K562 (cell line): ENCODE results near the gene NFE2. TPM values are rescaled to one million over a fixed set of nuclear protein-coding genes. Genes with fewer than 3 reads are reported as not detected.
A peak's percentile ranks its signal among the peaks of the same experiment; 100 is the strongest.

Source experiments
- BHLHE40 ChIP-seq: IDR thresholded peaks from 2 replicates; pipeline ENCODE4 v1.6.1; 2011; ENCODE audit warnings: low read length, improper control_type of control experiment
- DMBX1 ChIP-seq: fragments of 250-450 bp; sonication (Bioruptor Pico); IDR thresholded peaks from 2 replicates; pipeline ENCODE4 v1.8.0; 2022; ENCODE audit warnings: inconsistent platforms, mild to moderate bottlenecking, moderate library complexity, borderline replicate concordance
- DNMT1 ChIP-seq: fragments of 450-650 bp; IDR thresholded peaks from 2 replicates; pipeline ENCODE4 v1.6.1; 2016; ENCODE audit warnings: antibody characterized with exemption, mild to moderate bottlenecking
- ELF2 ChIP-seq: fragments of 250-450 bp; sonication (Bioruptor Pico); IDR thresholded peaks from 2 replicates; pipeline ENCODE4 v1.5.0; 2021; ENCODE audit warnings: mild to moderate bottlenecking
- MAX ChIP-seq: sonication (generic); formaldehyde crosslinking; IDR thresholded peaks from 2 replicates; pipeline ENCODE4 v1.9.0; 2022; ENCODE audit warnings: mild to moderate bottlenecking, missing genetic modification reagents
- MGA ChIP-seq: fragments of 450-650 bp; IDR thresholded peaks from 2 replicates; pipeline ENCODE4 v1.6.1; 2016; ENCODE audit warnings: mild to moderate bottlenecking, moderate library complexity
- PHB2 ChIP-seq: fragments of 450-650 bp; IDR thresholded peaks from 2 replicates; pipeline ENCODE4 v1.6.1; 2017; ENCODE audit warnings: low read depth
- RAD51 ChIP-seq: fragments of 450-650 bp; IDR thresholded peaks from 2 replicates; pipeline ENCODE4 v1.7.1; 2016; ENCODE audit warnings: low read depth, mild to moderate bottlenecking, borderline replicate concordance
- RNF2 ChIP-seq: sonication (generic); IDR thresholded peaks from 2 replicates; pipeline ENCODE4 v1.6.1; 2016
- ZBTB11 ChIP-seq, 3 experiments: fragments of 200-800 bp in 1 of 3; fragments of 250-450 bp in 1 of 3; fragments of 450-650 bp in 1 of 3; sonication (Bioruptor Pico) in 1 of 3; sonication (Bioruptor generic) in 1 of 3; formaldehyde crosslinking in 1 of 3; IDR thresholded peaks; 2 replicates each; pipeline versions ENCODE4 v1.6.1 to v1.8.0; 2016 to 2022; ENCODE audit warnings: mild to moderate bottlenecking in 2 of 3, missing genetic modification characterization in 2 of 3, missing compliant biosample characterization in 1 of 3, moderate library complexity in 1 of 3
- ZNF384 ChIP-seq: IDR thresholded peaks from 2 replicates; pipeline ENCODE4 v1.6.1; 2012; ENCODE audit warnings: low read depth, low read length, improper control_type of control experiment
- ZNF717 ChIP-seq: fragments of 250-450 bp; sonication (Bioruptor Pico); IDR thresholded peaks from 2 replicates; pipeline ENCODE4 v1.5.0; 2021
- polyA plus RNA-seq, 8 experiments: library from polyadenylated mRNA; depleted of rRNA in 4 of 8; stranded (reverse) in 5 of 8; unstranded in 3 of 8; fragments of >200 nt; fragmentation: Nextera tagmentation in 2 of 8; fragmentation: Illumina TruSeq in 1 of 8; extraction: Ambion mirVana in 2 of 8; extraction: Trizol in 1 of 8; gene quantifications; 2 replicates each; pipeline versions ENCODE4 v1.2.1 to v1.2.3, GENCODE V29; 2011 to 2014; ENCODE audit warnings: inconsistent platforms in 1 of 8, missing spikeins in 1 of 8
- total RNA-seq, 7 experiments: library from RNA; depleted of rRNA in 6 of 7; stranded (reverse); fragments of >200 nt in 6 of 7; fragmentation: Illumina TruSeq in 2 of 7; extraction: Trizol in 2 of 7; gene quantifications; 2 replicates each; pipeline versions ENCODE4 v1.2.1 to v1.2.3, GENCODE V29; 2011 to 2021; ENCODE audit warnings: low replicate concordance in 1 of 7

NFE2 gene
- total and polyA plus RNA-seq, 9 of the 15 experiments (the other 6 are each of a cell fraction or from before 2014, with no cell fraction given), result 12.3 to 282 (median 208) TPM

GRCh38 chr12:54325442-54326109 is 24.8 kb upstream of the NFE2 start (continued):
- TF ChIP-seq BHLHE40 (0 out of 2 replicates have a peak, but pooled peaks have one; percentile 23), DNMT1 (peak; percentile 23; the same call in 1 of the 2 replicates), RNF2 (0 out of 2 replicates have a peak, but pooled peaks have one; percentile 9), ELF2 (CRISPR knock-in tag) (0 out of 2 replicates have a peak, but pooled peaks have one; percentile 61), MAX (0 out of 2 replicates have a peak, but pooled peaks have one; percentile 3), MGA (peak; percentile 78), RAD51 (peak; percentile 17; the same call in 1 of the 2 replicates), ZNF717 (CRISPR knock-in tag) (0 out of 2 replicates have a peak, but pooled peaks have one; percentile 52), ZNF384 (peak; percentile 65), PHB2 (0 out of 2 replicates have a peak, but pooled peaks have one; percentile 39), ZBTB11 (CRISPR knock-in tag; IDR thresholded peaks at IDR 0.05) (0 out of 6 replicates have a peak, but pooled peaks of 1 of the 3 experiments have one; percentile 27), DMBX1 (CRISPR knock-in tag) (0 out of 2 replicates have a peak, but pooled peaks have one; percentile 29)
